Psoas muscle (tissue), 8 donors: Measurements from ENCODE around the gene TRAPPC2L. TPM values are rescaled to one million over a fixed set of nuclear protein-coding genes. Genes with fewer than 3 reads are reported as not detected.

Source experiments
- ATAC-seq, 4 donors: fragments of 200-7000 bp; cut with Tn5 transposase; one replicate each; pipeline ENCODE4 v1.9.1; 2020; ENCODE audit warnings: moderate library complexity in 3 of 4, mild to moderate bottlenecking in 2 of 4
- DNase-seq, 2 donors: peaks; one replicate each; pipeline ENCODE4 v3.0.0-alpha.2; 2020
- H3K27ac ChIP-seq: fragments of 200-600 bp; one replicate; pipeline ENCODE4 v1.8.0; 2022
- H3K27me3 ChIP-seq, 3 donors: fragments of 200-600 bp in 1 of 3; one replicate each; pipeline versions ENCODE4 v1.6.1 to v1.8.0; 2013 to 2022; ENCODE audit warnings: low read length in 2 of 3, mild to moderate bottlenecking in 2 of 3, moderate library complexity in 1 of 3; ENCODE audit not compliant: insufficient read depth in 3 of 3
- H3K36me3 ChIP-seq, 2 donors: fragments of 200-600 bp in 1 of 2; one replicate each; pipeline versions ENCODE4 v1.6.1 to v1.8.0; 2013 to 2022; ENCODE audit warnings: low read depth in 1 of 2, mild to moderate bottlenecking in 1 of 2, moderate library complexity in 1 of 2; ENCODE audit not compliant: insufficient read depth in 1 of 2
- H3K4me1 ChIP-seq: fragments of 200-600 bp; one replicate; pipeline ENCODE4 v1.8.0; 2022
- H3K4me3 ChIP-seq: fragments of 200-600 bp; one replicate; pipeline ENCODE4 v1.8.0; 2022; ENCODE audit warnings: mild to moderate bottlenecking
- H3K9me3 ChIP-seq: fragments of 200-600 bp; one replicate; pipeline ENCODE4 v1.8.0; 2022
- WGBS, 3 donors: extraction: QIAGEN DNeasy Blood & Tissue Kit; methylation state at CpG; one replicate each; pipeline versions ENCODE4 v1.1.6 to v1.1.7; 2013; 5-methylcytosine and 5-hydroxymethylcytosine counted together
- intact Hi-C, 2 donors: fragments of 100-400 bp; cut with DNase I; formaldehyde crosslinking; loops; one replicate each; pipeline versions ENCODE4 v1.11.0 to v1.14.2; 2022
- polyA plus RNA-seq, 3 donors: library from polyadenylated mRNA; stranded (reverse); fragments of 200-250 nt; gene quantifications; one replicate each; pipeline ENCODE4 v1.2.3, GENCODE V29; 2013
- total RNA-seq, 4 donors: library from RNA; stranded (reverse); fragmentation: NEBNext Ultra II Directional in 2 of 4; extraction: Animal tissue kit (Norgen Biotek cat#: 25700) in 2 of 4; gene quantifications; one replicate each; pipeline versions ENCODE4 v1.2.1 to v1.2.4, GENCODE V29; 2021 to 2023
- TF ChIP-seq, protein P1 (sequence below): fragments of 200-600 bp; IDR thresholded peaks from one replicate; pipeline ENCODE4 v1.8.0; 2022; ENCODE audit warnings: antibody characterized with exemption
- donor health status: healthy with polysubstance abuse.
- donor health status: DM: no; HTN: no; CAD: no; lungs with moderate emphysema.
- donor health status: Bipolar disorder and iron deficiency.
- donor health status: healthy.
- donor health status: DM: yes; HTN: yes; CAD: no.
- donor health status: DM: no; HTN: no; CAD: no.
- donor health status: DM: no; HTN: no; CAD: no.
- donor health status: DM: yes; HTN: yes; CAD: no.

TRAPPC2L gene
- total and polyA plus RNA-seq, 7 donors: 23.9 to 42.6 (median 38.6) TPM

DNA sequence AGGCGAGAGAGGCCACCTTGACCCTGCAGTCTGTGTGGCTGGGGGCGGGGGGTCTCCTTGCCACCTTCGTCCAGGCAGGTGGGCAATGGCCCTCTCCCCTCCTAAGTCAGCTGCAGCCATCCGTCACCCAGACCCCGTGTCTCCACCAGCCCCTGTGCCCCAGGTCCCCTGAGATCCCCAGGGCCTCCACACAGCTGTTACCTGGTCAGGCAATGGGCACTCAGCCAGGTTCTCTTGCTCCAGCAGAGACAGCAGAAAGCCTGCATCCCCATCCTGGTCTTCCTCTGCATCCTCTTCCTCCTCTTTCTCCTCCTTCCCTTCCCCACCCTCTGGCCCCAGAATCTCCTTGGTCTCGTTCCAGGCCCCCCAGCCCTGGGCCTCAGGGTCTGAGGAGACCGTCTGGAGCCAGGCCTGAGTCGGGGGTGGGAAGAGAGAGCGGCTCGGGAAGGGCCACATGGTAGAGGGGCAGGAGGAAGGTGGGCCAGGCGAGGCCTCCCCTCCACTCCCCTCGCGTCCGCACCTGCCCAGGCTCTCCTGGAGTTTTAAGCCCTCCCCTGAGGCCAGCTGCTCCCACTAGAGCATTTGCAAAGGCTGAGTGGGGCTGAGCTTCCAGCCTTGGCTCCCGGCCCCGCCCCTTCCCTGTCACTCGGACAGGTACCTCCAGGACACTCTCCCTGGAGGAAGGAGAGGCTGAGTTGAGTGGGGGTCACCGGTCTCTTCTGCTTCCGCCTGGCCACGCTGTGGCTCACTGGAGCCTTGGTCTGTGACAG is 9.4 kb downstream of the TRAPPC2L start, which contains the start of gene PABPN1L:
TSS of gene PABPN1L (minus strand) at position 510 of the 770 bp plus-strand sequence. CDS start at position 456, 54 bp downstream.
- intact Hi-C loops: no loop called here
- 80 to 84% (median 82%) methylated on average over 17 to 20 of the region's 20 CpGs for WGBS, 3 donors
- peaks cover 0 to 19% of the 10 kb centered on the region in 2 donors for H3K36me3 ChIP-seq

DNA sequence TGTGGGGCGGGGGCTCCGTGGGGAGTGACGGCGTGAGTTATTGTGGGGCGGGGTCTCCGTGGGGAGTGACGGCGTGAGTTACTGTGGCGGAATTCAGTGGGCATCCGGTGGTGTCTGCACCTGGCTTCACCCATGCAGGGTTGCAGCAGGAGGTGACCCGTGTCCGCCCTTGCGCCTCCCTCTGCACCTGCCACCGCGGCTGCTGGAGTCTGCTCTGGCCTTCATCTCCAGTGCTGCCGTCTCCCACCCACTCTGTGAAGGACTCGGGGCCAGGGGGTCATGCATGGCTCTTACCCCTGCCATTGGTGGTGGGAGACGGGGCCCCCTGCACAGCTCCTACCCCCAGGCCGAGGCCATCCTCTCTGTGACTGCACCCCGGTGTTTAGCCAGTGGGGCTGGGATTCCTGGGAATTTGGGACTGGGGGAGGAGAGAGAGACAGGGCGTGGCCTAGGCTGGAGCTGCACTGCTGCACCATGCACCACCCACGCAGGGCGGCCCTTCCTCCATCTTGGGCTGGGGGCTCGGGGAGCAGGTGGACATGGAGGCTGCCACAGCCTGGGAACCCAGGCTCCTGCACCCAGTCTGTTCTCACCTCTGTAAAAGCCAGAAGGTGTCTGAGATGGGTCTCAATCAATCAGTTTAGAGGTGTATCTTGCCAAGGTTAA is 10.8 kb downstream of the TRAPPC2L start:
- Histone ChIP-seq H3K36me3 (peaks cover 0 to 6% of the 10 kb centered on the region in 2 donors), H3K27ac (no peak overlapping the region), H3K9me3 (no peaks in the 10 kb centered on the region), H3K4me1 (no peaks in the 10 kb centered on the region), H3K27me3 (peaks cover 0 to 1% (median 0%) of the 10 kb centered on the region in 3 donors), H3K4me3 (no peak overlapping the region)
- DNase-seq: no peak
- intact Hi-C loops: no loop called here
- WGBS, 3 donors: 85 to 90% (median 88%) methylated on average over 24 of the region's 24 CpGs
- ATAC-seq: no peak
- TF ChIP-seq, protein P1, sequence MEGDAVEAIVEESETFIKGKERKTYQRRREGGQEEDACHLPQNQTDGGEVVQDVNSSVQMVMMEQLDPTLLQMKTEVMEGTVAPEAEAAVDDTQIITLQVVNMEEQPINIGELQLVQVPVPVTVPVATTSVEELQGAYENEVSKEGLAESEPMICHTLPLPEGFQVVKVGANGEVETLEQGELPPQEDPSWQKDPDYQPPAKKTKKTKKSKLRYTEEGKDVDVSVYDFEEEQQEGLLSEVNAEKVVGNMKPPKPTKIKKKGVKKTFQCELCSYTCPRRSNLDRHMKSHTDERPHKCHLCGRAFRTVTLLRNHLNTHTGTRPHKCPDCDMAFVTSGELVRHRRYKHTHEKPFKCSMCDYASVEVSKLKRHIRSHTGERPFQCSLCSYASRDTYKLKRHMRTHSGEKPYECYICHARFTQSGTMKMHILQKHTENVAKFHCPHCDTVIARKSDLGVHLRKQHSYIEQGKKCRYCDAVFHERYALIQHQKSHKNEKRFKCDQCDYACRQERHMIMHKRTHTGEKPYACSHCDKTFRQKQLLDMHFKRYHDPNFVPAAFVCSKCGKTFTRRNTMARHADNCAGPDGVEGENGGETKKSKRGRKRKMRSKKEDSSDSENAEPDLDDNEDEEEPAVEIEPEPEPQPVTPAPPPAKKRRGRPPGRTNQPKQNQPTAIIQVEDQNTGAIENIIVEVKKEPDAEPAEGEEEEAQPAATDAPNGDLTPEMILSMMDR: no peak

More for the DNA sequence above, 9.4 kb downstream of the TRAPPC2L start, which contains the start of gene PABPN1L:
- TF ChIP-seq, protein P1: no peak
- H3K27me3 ChIP-seq: no peaks in the 10 kb centered on the region
- H3K4me3 ChIP-seq: no peak within 1 kb of the TSS
- no peaks in the 10 kb centered on the region for H3K4me1 ChIP-seq
- H3K27ac ChIP-seq: no peak within 1 kb of the TSS
- ATAC-seq (no peak), DNase-seq (no peak)
- H3K9me3 ChIP-seq: no peaks in the 10 kb centered on the region

DNA sequence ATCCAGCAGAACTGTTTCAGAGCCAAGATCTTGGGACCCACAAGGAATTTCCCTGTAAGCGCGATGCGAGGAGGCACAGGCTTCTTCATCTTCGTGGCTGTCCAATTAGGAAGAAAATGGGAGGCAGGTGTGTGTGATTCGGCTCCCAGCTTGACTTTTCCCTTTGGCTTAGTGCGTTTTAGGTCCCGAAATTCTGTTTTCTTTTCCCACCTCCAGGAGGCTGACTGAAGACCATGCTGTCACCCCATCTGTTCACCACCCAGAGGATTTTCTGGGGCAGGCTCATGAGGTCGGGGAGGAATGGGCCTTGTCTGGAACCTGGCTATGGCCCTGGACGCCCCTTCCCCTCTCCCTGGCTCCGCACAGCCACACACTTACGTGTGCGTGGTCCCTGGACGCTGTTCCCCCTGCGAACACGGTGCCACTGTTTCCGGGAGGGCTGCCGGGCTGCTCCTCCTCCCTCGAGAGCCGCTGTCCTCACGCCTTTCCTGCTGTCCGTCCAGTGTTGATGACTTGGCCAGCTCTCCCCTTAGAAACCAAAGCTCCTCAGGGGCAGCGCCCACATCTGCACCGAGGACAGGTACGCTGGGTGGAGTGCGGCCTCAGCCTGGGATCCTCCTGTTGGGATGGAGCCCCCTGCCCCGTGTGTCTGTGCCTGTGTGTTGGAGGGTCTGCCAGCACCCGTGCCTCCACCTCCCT is 12.2 kb downstream of the TRAPPC2L start:
- intact Hi-C loops: no loop called here

DNA sequence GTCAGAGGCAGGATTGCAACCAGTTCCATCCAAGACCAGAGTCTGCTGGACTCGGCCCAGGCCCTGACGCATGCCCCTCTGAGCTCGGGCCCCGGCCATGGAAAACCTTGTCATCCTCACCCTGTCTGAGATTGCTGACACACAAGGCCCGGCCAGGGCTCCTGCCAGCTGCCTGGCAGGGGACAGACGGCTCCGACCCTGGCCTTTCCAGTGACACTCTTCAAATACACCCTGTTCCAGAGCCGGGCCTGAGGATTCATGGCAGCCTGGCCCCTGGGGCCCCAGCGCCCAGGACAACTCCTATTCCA is 12.7 kb downstream of the TRAPPC2L start:
- 35 to 70% (median 37%) methylated on average over 9 of the region's 9 CpGs for WGBS, 3 donors
- DNase-seq: peak in 1 of 2 donors; percentile 60
- H3K36me3 ChIP-seq: no peaks in the 10 kb centered on the region
- peak in 3 of 4 donors; percentile 34 to 71 (median 60) for ATAC-seq
- H3K4me3 ChIP-seq: no peak overlapping the region
- H3K27ac ChIP-seq: no peak overlapping the region
- intact Hi-C loops: no loop called here
- TF ChIP-seq, protein P1: no peak
- no peaks in the 10 kb centered on the region for H3K4me1 ChIP-seq
- H3K9me3 ChIP-seq: no peaks in the 10 kb centered on the region
- H3K27me3 ChIP-seq: peaks cover 0 to 1% (median 0%) of the 10 kb centered on the region in 3 donors

More for the DNA sequence above, 12.2 kb downstream of the TRAPPC2L start:
- WGBS, 3 donors: 62 to 82% (median 76%) methylated on average over 27 of the region's 27 CpGs
- Histone ChIP-seq H3K27ac (no peak overlapping the region), H3K36me3 (no peaks in the 10 kb centered on the region), H3K4me3 (no peak overlapping the region), H3K9me3 (no peaks in the 10 kb centered on the region), H3K4me1 (no peaks in the 10 kb centered on the region), H3K27me3 (peaks cover 0 to 1% (median 0%) of the 10 kb centered on the region in 3 donors)
- ATAC-seq: no peak
- no peak for DNase-seq
- TF ChIP-seq, protein P1: no peak
